NOMO-1 (cell line): ENCODE data around the gene MRPL33.
"Not testable (repeated sequence)": the region's sequence is repeated elsewhere in the genome, so short reads cannot be mapped to it uniquely, and the experiment has no call there.

Source experiments
- DNase-seq, 2 experiments: peaks; one replicate each; lab custom pipeline; 2025; ENCODE audit not compliant: unreplicated experiment in 2 of 2; lab: John Stamatoyannopoulos, UW

MRPL33 gene

GRCh38 chr2:27739058-27739373, 32.5 kb upstream of the MRPL33 start:
- DNase-seq = no peak

GRCh38 chr2:27741673-27742072, 29.8 kb upstream of the MRPL33 start:
- no peak for DNase-seq

GRCh38 chr2:27742571-27742970, 28.9 kb upstream of the MRPL33 start:
- no peak for DNase-seq

- DNase-seq = not testable (repeated sequence)
Measured at GRCh38 chr2:27745494-27745893, 26.0 kb upstream of the MRPL33 start.

GRCh38 chr2:27746325-27746724, 25.2 kb upstream of the MRPL33 start:
- no peak for DNase-seq

- DNase-seq = no peak
Measured at GRCh38 chr2:27747827-27748352, 23.6 kb upstream of the MRPL33 start.

- not testable (repeated sequence) for DNase-seq
Measured at GRCh38 chr2:27748803-27749554, 22.5 kb upstream of the MRPL33 start.

- DNase-seq = no peak
Measured at GRCh38 chr2:27751377-27751776, 20.1 kb upstream of the MRPL33 start.

- no peak for DNase-seq
Measured at GRCh38 chr2:27752551-27753237, 18.8 kb upstream of the MRPL33 start.

- DNase-seq = peak; percentile 89
Measured at GRCh38 chr2:27754138-27754588, 17.4 kb upstream of the MRPL33 start.

GRCh38 chr2:27754831-27755230, 16.7 kb upstream of the MRPL33 start:
- DNase-seq = peak in 1 of 2 experiments; percentile 8

- no peak for DNase-seq
Measured at GRCh38 chr2:27756091-27756490, 15.4 kb upstream of the MRPL33 start.

GRCh38 chr2:27756544-27757498, 14.7 kb upstream of the MRPL33 start:
- peak; percentile 86 to 88 for DNase-seq

- DNase-seq = no peak
Measured at GRCh38 chr2:27762951-27763906, 8.3 kb upstream of the MRPL33 start.

- DNase-seq = no peak
Measured at GRCh38 chr2:27763907-27764267, 7.6 kb upstream of the MRPL33 start.

GRCh38 chr2:27764526-27764925, 7.0 kb upstream of the MRPL33 start:
- DNase-seq = peak; percentile 13 to 51

GRCh38 chr2:27765621-27766286, 5.8 kb upstream of the MRPL33 start:
- DNase-seq = no peak

GRCh38 chr2:27766287-27766661, 5.2 kb upstream of the MRPL33 start:
- DNase-seq = peak in 1 of 2 experiments; percentile 7

GRCh38 chr2:27771202-27771547, 344 bp upstream of the MRPL33 start:
- DNase-seq = no peak
